ENCODE results near the gene HMGCR. TPM values are rescaled to one million over a fixed set of nuclear protein-coding genes. Genes with fewer than 3 reads are reported as not detected.

The HMGCR gene
- total and polyA plus RNA-seq, 12 donors = 1.9 to 16.3 (median 11.0) TPM

GRCh38 chr5:75335952-75336614, 937 bp upstream of the HMGCR start:
- Histone ChIP-seq H3K4me3 (peak overlapping the region; percentile 23 to 99 (median 90)), H3K27me3 (no peaks in the 10 kb centered on the region), H3K36me3 (peaks cover 0 to 5% (median 0%) of the 10 kb centered on the region in 9 donors), H3K4me1 (peaks cover 2 to 24% (median 18%) of the 10 kb centered on the region in 9 donors), H3K27ac (peak overlapping the region in 9 of 10 donors; percentile 66 to 95 (median 89)), H3K9me3 (no peaks in the 10 kb centered on the region)
- ATAC-seq (peak; percentile 17 to 61 (median 44)), DNase-seq (peak in 1 of 2 donors; percentile 24)
- intact Hi-C loops (cut with DNase I) = loop anchor here in 6 of 10 donors (2.0 to 10.0 kb wide), 9 partner anchors 99 to 346 kb away; partner anchors contain the start of genes ANKRD31 (in 6 of the 6), CERT1 (in 2 of the 6), GCNT4 (in 2 of the 6) and POLK (in 2 of the 6)
- peak in 4 of 9 donors; percentile 6 to 50 (median 19) for TF ChIP-seq CTCF (IDR thresholded peaks at IDR 0.05)
- WGBS, 2 donors = 14 to 16% methylated on average over 12 of the region's 12 CpGs

GRCh38 chr5:75337366-75338021, 474 bp downstream of the HMGCR start:
- Histone ChIP-seq H3K27ac (peak overlapping the region; percentile 37 to 95 (median 90)), H3K36me3 (peaks cover 0 to 5% (median 0%) of the 10 kb centered on the region in 9 donors), H3K4me1 (peaks cover 2 to 28% (median 18%) of the 10 kb centered on the region in 9 donors), H3K9me3 (no peaks in the 10 kb centered on the region), H3K27me3 (no peaks in the 10 kb centered on the region), H3K4me3 (peak overlapping the region; percentile 72 to 99 (median 90))
- peak in 1 of 2 donors; percentile 23 for DNase-seq
- ATAC-seq = peak; percentile 2 to 29 (median 14)
- no peak for TF ChIP-seq CTCF (IDR thresholded peaks at IDR 0.05)
- WGBS, 2 donors = 1% methylated on average over 50 of the region's 50 CpGs
- intact Hi-C loops (cut with DNase I) = loop anchor here in 6 of 10 donors (2.0 to 10.0 kb wide), 9 partner anchors 100 to 345 kb away; partner anchors contain the start of genes ANKRD31 (in 6 of the 6), CERT1 (in 2 of the 6), GCNT4 (in 2 of the 6) and POLK (in 2 of the 6)

- 54 to 58% methylated on average over 2 of the region's 2 CpGs for WGBS, 2 donors
- peak overlapping the region in 9 of 10 donors; percentile 72 to 99 (median 92) for H3K4me3 ChIP-seq
These were observed 1.4 kb downstream of the HMGCR start for GRCh38 chr5:75338408-75338807.

More at GRCh38 chr5:75338408-75338807, 1.4 kb downstream of the HMGCR start:
- Histone ChIP-seq H3K27me3 (no peaks in the 10 kb centered on the region), H3K27ac (no peak overlapping the region), H3K36me3 (peaks cover 0 to 14% (median 0%) of the 10 kb centered on the region in 9 donors), H3K4me1 (peaks cover 2 to 28% (median 18%) of the 10 kb centered on the region in 9 donors), H3K9me3 (no peaks in the 10 kb centered on the region)
- ATAC-seq = no peak
- no peak for TF ChIP-seq CTCF (IDR thresholded peaks at IDR 0.05)
- intact Hi-C loops (cut with DNase I) = loop anchor here in 5 of 10 donors (5.0 to 10.0 kb wide), 8 partner anchors 101 to 344 kb away; partner anchors contain the start of genes ANKRD31 (in 4 of the 5), CERT1 (in 2 of the 5), GCNT4 (in 2 of the 5) and POLK (in 2 of the 5)
- DNase-seq = no peak

All from heart right ventricle (tissue), 16 donors.